ENCODE measurements around the gene B9D2.

DNA sequence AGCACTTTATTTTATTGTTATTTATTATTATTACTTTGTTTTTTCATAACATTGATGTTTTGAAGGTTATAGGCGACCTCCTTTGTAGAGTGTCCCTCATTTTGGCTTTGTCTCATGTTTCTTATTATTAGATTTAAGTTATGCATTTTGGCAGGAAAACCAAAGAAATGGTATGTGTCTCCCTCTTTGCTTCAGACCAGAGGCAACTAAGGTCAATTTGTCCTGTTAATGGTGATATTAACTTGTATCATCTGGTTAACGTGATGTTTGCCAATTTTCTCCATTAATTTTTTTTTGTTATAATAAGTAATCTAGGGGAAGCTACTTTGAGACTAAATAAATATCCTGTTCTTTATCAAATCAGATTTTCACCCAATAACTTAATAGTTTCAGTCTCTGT lies 8.6 kb upstream of the B9D2 start:
- TF ChIP-seq, protein P1, sequence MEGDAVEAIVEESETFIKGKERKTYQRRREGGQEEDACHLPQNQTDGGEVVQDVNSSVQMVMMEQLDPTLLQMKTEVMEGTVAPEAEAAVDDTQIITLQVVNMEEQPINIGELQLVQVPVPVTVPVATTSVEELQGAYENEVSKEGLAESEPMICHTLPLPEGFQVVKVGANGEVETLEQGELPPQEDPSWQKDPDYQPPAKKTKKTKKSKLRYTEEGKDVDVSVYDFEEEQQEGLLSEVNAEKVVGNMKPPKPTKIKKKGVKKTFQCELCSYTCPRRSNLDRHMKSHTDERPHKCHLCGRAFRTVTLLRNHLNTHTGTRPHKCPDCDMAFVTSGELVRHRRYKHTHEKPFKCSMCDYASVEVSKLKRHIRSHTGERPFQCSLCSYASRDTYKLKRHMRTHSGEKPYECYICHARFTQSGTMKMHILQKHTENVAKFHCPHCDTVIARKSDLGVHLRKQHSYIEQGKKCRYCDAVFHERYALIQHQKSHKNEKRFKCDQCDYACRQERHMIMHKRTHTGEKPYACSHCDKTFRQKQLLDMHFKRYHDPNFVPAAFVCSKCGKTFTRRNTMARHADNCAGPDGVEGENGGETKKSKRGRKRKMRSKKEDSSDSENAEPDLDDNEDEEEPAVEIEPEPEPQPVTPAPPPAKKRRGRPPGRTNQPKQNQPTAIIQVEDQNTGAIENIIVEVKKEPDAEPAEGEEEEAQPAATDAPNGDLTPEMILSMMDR (IDR thresholded peaks at IDR 0.05), result no peak
- no peak for TF ChIP-seq POLR2A (IDR thresholded peaks at IDR 0.05)

All from testis (tissue), 2 donors.